ENCODE data around the gene SCUBE1.

DNA sequence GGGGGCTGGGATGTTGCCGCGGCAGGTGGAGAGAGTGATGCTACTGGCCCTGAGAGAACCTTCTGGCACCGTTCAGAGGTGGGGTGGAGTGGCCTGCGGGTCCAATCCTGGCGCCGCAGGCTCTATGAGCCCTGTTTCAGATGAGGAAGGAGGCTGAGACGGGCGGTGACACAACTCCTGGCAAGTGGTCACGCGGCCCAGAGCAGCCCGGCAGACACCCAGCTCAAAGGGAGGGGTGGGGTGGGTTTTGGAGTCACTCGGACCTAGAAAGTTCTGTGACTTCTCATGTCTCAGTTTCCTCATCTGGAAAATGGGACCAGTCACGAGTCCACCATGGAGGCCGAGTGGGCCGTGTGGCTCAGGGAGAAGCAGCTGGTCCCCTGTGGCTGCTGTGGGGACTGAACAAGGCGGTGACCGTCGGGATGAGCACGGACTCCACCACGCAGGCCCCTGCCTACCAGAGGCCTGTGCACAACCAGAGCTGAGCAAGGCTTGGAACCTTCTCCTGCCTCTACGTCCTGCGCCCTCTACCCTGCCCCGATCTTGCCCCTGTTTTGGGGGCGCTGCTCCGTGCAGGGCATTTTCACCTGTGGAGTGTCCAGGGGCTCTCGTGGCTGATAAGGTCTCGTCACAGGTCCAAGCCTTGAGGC, 188.2 kb downstream of the SCUBE1 start:
- TF ChIP-seq, protein P1, sequence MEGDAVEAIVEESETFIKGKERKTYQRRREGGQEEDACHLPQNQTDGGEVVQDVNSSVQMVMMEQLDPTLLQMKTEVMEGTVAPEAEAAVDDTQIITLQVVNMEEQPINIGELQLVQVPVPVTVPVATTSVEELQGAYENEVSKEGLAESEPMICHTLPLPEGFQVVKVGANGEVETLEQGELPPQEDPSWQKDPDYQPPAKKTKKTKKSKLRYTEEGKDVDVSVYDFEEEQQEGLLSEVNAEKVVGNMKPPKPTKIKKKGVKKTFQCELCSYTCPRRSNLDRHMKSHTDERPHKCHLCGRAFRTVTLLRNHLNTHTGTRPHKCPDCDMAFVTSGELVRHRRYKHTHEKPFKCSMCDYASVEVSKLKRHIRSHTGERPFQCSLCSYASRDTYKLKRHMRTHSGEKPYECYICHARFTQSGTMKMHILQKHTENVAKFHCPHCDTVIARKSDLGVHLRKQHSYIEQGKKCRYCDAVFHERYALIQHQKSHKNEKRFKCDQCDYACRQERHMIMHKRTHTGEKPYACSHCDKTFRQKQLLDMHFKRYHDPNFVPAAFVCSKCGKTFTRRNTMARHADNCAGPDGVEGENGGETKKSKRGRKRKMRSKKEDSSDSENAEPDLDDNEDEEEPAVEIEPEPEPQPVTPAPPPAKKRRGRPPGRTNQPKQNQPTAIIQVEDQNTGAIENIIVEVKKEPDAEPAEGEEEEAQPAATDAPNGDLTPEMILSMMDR (IDR thresholded peaks at IDR 0.05) = no peak
- no peak for TF ChIP-seq EZH2 (IDR thresholded peaks at IDR 0.05)
